ENCODE results near the gene ANKRD62. TPM values are rescaled to one million over a fixed set of nuclear protein-coding genes. Genes with fewer than 3 reads are reported as not detected.

ANKRD62 gene
- total RNA-seq: under 1 TPM in 3 of 4 donors, not detected in 1; under 0.01 to 0.97 (median 0.27) TPM

DNA sequence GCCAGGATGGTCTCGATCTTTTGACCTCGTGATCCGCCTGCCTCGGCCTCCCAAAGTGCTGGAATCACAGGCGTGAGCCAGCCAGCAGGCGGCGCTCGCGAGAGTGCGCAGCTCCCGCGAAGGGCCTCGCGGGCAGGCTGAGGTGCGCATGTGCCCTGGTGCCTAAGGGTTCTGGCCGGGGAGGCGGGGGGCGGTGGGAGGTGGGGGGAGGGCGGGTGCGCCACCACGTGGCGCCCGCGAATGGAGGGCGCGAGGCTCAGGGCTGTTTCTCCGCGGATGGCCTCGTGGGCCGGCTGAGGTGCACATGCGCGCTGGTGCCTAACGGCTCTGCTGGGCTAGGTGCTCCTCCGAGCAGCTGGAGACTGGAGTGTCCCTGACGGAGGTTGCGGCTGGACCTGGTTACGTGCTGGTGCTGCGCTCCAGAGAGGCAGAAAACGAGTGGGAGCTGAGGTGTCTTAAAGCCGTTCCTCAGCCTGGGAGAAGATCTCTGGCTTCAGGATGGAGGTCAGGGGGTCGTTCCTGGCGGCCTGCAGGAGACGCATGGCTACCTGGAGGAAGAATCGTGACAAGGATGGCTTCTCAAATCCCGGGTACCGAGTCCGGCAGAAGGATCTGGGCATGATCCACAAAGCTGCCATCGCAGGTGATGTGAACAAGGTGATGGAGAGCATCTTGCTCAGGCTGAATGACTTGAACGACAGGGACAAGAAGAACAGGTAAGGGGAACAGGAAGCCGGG is at the start of gene ANKRD62:
Gene ANKRD62, plus strand, starts transcription at position 324 of the 738 bp plus-strand sequence. Its CDS starts 175 bp downstream, at position 499.
- H3K27me3 ChIP-seq: peaks cover 0 to 7% (median 0%) of the 10 kb centered on the region in 4 donors
- WGBS, 2 donors: 89 to 90% methylated on average over 13 to 19 of the region's 50 CpGs
- peak within 1 kb of the TSS in 1 of 4 donors; percentile 20 for H3K27ac ChIP-seq
- H3K4me3 ChIP-seq: no peak within 1 kb of the TSS
- DNase-seq: no peak
- TF ChIP-seq, protein P1, sequence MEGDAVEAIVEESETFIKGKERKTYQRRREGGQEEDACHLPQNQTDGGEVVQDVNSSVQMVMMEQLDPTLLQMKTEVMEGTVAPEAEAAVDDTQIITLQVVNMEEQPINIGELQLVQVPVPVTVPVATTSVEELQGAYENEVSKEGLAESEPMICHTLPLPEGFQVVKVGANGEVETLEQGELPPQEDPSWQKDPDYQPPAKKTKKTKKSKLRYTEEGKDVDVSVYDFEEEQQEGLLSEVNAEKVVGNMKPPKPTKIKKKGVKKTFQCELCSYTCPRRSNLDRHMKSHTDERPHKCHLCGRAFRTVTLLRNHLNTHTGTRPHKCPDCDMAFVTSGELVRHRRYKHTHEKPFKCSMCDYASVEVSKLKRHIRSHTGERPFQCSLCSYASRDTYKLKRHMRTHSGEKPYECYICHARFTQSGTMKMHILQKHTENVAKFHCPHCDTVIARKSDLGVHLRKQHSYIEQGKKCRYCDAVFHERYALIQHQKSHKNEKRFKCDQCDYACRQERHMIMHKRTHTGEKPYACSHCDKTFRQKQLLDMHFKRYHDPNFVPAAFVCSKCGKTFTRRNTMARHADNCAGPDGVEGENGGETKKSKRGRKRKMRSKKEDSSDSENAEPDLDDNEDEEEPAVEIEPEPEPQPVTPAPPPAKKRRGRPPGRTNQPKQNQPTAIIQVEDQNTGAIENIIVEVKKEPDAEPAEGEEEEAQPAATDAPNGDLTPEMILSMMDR (IDR thresholded peaks at IDR 0.05): no peak
- no peak for TF ChIP-seq POLR2A (IDR thresholded peaks at IDR 0.05)
- H3K4me1 ChIP-seq: peaks cover 0 to 15% (median 0%) of the 10 kb centered on the region in 3 donors
- H3K36me3 ChIP-seq: no peaks in the 10 kb centered on the region
- intact Hi-C loops (cut with DNase I): no loop called here
- no peaks in the 10 kb centered on the region for H3K9me3 ChIP-seq

DNA sequence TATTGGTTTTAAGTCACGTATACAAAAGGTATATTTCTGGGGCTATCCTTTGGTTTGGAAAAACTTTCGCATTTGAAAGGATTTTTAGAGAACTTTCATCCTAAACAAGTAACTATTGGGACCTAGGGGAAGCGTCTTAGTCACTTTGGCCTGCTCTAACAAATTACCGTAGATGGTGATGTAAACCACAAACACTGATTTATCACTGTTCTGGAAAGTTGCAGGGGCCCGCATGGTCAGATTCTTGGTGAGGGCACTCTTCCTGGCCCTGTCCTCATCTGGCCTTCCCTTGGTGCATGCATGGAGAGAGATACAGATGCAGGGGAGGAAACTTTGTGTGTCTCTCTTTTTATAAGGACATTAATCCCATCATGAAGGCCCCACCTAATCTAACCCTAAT is 49.1 kb upstream of the ANKRD62 start:
- no peak for DNase-seq
- intact Hi-C loops (cut with DNase I): loop anchor here (5.0 to 10.0 kb wide), 3 partner anchors 107 to 310 kb away; no protein-coding TSS in a partner anchor
- WGBS, 2 donors: 69 to 76% methylated on average over 5 of the region's 5 CpGs
- Histone ChIP-seq H3K4me1 (peaks cover 0 to 2% (median 0%) of the 10 kb centered on the region in 3 donors), H3K9me3 (no peaks in the 10 kb centered on the region), H3K36me3 (no peaks in the 10 kb centered on the region), H3K4me3 (no peak overlapping the region), H3K27me3 (no peaks in the 10 kb centered on the region), H3K27ac (no peak overlapping the region)
- no peak for TF ChIP-seq POLR2A (IDR thresholded peaks at IDR 0.05)
- TF ChIP-seq, protein P1 (IDR thresholded peaks at IDR 0.05): no peak

DNA sequence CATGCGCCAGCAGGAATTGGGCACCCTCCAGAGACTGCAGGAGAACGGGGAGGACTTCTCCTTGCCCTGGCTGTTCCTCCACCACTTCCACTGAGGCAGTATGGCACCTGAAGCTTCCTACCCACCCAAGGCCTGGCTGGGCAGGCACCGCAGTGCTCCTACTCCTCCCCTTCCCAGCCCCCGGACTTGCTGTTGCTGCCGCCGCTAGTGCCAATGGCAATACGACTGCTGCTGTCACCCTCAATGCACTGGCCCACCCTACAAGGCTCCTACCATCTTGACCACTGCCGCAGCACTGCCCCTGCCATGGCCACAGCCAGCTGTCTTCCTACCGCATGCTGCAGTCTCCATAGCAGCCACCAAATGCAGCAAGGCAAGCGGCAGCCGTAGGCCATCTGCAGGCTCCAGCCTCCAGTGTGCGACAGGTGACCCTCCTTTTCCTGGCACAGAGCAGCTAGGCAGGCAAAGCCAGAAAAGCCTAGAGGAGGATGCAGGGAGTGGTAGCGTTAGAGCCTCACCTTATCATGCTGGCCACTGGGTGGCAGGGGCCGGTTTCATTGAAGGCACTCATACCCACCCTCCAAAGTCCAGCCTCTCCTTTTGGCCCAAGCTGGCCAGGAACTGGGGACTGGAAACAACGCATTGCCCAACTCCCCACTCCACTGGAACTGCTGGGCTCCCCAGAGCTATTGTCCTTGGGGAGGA is 47.4 kb upstream of the ANKRD62 start:
- no peaks in the 10 kb centered on the region for H3K4me1 ChIP-seq
- H3K4me3 ChIP-seq: no peak overlapping the region
- TF ChIP-seq, protein P1 (IDR thresholded peaks at IDR 0.05): no peak
- no peak for TF ChIP-seq POLR2A (IDR thresholded peaks at IDR 0.05)
- intact Hi-C loops (cut with DNase I): loop anchor here (10.0 kb wide), 2 partner anchors 199 to 311 kb away; no protein-coding TSS in a partner anchor
- no peaks in the 10 kb centered on the region for H3K36me3 ChIP-seq
- no peak for DNase-seq
- WGBS, 2 donors: 77 to 95% methylated on average over 9 of the region's 15 CpGs
- H3K27me3 ChIP-seq: no peaks in the 10 kb centered on the region
- no peaks in the 10 kb centered on the region for H3K9me3 ChIP-seq
- no peak overlapping the region for H3K27ac ChIP-seq

DNA sequence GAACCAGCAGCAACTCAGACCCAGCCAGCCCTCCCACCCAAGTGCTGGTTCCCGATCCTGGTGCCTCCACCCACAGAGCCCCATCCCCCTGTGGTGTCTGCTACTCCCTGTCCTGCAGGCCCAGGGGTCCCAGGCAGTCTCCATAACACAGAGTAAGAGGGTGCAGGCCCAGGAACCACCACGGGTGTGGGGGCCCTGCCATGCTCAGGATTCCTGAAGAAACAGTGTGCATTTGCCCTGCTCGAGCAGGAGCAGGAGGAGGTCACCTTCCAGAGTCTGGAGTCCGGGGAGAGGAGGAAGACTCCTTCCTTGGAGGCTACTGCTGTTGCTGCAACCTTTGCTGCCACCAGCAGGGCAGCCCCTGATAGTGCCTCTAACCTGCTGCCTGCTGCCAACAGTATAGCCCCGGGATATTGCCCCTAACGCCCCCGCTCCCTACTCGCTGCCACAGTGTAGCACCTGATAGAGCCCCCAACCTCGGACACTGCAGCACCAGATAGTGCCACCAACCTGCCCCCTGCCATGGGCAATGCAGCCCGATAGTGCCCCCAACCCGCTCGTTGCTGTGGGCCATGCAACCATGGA is 46.8 kb upstream of the ANKRD62 start:
- no peak for DNase-seq
- intact Hi-C loops (cut with DNase I): loop anchor here (10.0 kb wide), 2 partner anchors 198 to 312 kb away; no protein-coding TSS in a partner anchor
- no peak for TF ChIP-seq POLR2A (IDR thresholded peaks at IDR 0.05)
- TF ChIP-seq, protein P1 (IDR thresholded peaks at IDR 0.05): peak in 1 of 6 experiments; percentile 30
- Histone ChIP-seq H3K9me3 (no peaks in the 10 kb centered on the region), H3K27me3 (no peaks in the 10 kb centered on the region), H3K36me3 (no peaks in the 10 kb centered on the region), H3K4me3 (no peak overlapping the region), H3K27ac (no peak overlapping the region), H3K4me1 (no peaks in the 10 kb centered on the region)
- WGBS, 2 donors: 80% methylated on average over 2 of the region's 12 CpGs; no CpG with 5 or more reads in 1 of the 2 donors

All from esophagus squamous epithelium (tissue), 5 donors.